Omental fat pad (tissue), 4 donors: ENCODE measurements around the gene SORCS2. TPM values are rescaled to one million over a fixed set of nuclear protein-coding genes. Genes with fewer than 3 reads are reported as not detected.

Experiments used
- ATAC-seq: fragments of 150-250 bp; one replicate; pipeline ENCODE4 v1.9.1; 2016; ENCODE audit warnings: mild to moderate bottlenecking, moderate library complexity; ENCODE audit not compliant: low FRiP score
- DNase-seq: peaks from one replicate; pipeline ENCODE4 v3.0.0-alpha.2; 2019; ENCODE audit warnings: low spot score
- CTCF ChIP-seq, 3 donors: fragments of 450-650 bp; IDR thresholded peaks; one replicate each; pipeline ENCODE4 v1.5.1; 2016 to 2017; ENCODE audit warnings: antibody characterized with exemption in 3 of 3, mild to moderate bottlenecking in 3 of 3, moderate library complexity in 2 of 3
- total RNA-seq, 4 donors: library from RNA; depleted of rRNA; stranded (reverse); fragments of >200 nt; gene quantifications; one replicate each; pipeline ENCODE4 v1.1.0, GENCODE V29; 2016

SORCS2 gene
- total RNA-seq, 4 donors from 2014 or later = 0.63 to 4.6 (median 1.2) TPM

- ATAC-seq = no peak
- DNase-seq = no peak
- no peak for TF ChIP-seq CTCF (IDR thresholded peaks at IDR 0.05)
Observed at GRCh38 chr4:7383266-7383665, 190.9 kb downstream of the SORCS2 start.

GRCh38 chr4:7384003-7384928 lies 191.9 kb downstream of the SORCS2 start:
- DNase-seq = no peak
- TF ChIP-seq CTCF (IDR thresholded peaks at IDR 0.05) = no peak
- ATAC-seq = peak; percentile 9

GRCh38 chr4:7384929-7385890 lies 192.9 kb downstream of the SORCS2 start:
- ATAC-seq = no peak
- TF ChIP-seq CTCF (IDR thresholded peaks at IDR 0.05) = no peak

GRCh38 chr4:7387925-7388324 lies 195.6 kb downstream of the SORCS2 start:
- no peak for TF ChIP-seq CTCF (IDR thresholded peaks at IDR 0.05)
- DNase-seq (no peak), ATAC-seq (no peak)

More at GRCh38 chr4:7384929-7385890, 192.9 kb downstream of the SORCS2 start:
- no peak for DNase-seq

- TF ChIP-seq CTCF (IDR thresholded peaks at IDR 0.05) = no peak
- no peak for ATAC-seq
- DNase-seq = no peak
Observed at GRCh38 chr4:7388627-7389026, 196.3 kb downstream of the SORCS2 start.

GRCh38 chr4:7389101-7389701 lies 196.9 kb downstream of the SORCS2 start:
- ATAC-seq = no peak

More at GRCh38 chr4:7389101-7389701, 196.9 kb downstream of the SORCS2 start:
- DNase-seq = no peak
- no peak for TF ChIP-seq CTCF (IDR thresholded peaks at IDR 0.05)
